Activated CD8-positive, alpha-beta memory T cell treated with anti-CD3 and anti-CD28 coated beads, Interleukin-2, amount 50 U/mL, for 4 hours (primary cell): ENCODE data around the gene GASK1A.
"Not testable (repeated sequence)": the region's sequence is repeated elsewhere in the genome, so short reads cannot be mapped to it uniquely, and the experiment has no call there.

Experiments
- DNase-seq: peaks from one replicate; pipeline ENCODE4 v3.0.0-alpha.2; 2020

The GASK1A gene

DNA sequence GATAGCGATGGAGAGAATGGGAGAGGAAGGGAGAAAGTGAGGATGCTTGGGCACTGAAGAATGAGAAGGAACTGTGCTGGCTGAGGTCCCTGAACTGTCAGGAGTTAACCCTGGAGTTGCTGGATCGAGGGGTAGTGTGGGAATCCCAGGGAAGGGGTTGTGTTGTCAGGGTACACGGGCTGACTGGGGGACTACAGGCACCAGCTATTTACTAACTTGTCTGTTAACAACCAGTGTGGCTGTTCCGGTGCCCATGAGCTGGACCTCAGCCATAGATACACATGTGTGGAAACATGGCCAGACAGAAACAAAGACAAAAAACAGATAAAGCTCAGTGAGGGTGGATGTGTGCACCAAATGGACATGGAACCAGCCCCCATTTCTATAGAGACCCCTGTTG lies 55.1 kb downstream of the GASK1A start:
- no peak for DNase-seq

DNA sequence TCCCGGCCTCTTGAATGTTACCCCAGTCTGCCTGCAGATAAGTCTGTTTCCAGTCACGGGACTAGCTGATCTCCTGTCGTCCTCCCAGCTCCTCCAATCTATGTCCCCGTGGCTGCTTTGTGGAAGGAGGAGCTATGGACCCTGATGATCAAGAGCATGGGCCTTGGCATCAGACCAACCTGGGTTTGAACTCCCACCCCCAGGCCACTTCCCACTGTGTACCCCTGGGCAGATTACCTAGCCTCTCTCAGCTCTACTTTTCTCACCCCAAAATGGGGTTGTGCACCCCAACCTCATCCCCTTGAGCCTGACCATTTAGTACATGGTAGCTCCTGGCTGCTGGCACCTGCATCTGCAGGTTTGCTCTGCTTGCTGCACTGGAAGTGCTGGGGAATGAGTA lies 55.8 kb downstream of the GASK1A start:
- DNase-seq: no peak

GRCh38 chr3:43035801-43036365 lies 56.8 kb downstream of the GASK1A start:
- no peak for DNase-seq

- DNase-seq: no peak
Measured at GRCh38 chr3:43036621-43037423, 57.7 kb downstream of the GASK1A start.

GRCh38 chr3:43038010-43038409 lies 58.9 kb downstream of the GASK1A start:
- no peak for DNase-seq

DNA sequence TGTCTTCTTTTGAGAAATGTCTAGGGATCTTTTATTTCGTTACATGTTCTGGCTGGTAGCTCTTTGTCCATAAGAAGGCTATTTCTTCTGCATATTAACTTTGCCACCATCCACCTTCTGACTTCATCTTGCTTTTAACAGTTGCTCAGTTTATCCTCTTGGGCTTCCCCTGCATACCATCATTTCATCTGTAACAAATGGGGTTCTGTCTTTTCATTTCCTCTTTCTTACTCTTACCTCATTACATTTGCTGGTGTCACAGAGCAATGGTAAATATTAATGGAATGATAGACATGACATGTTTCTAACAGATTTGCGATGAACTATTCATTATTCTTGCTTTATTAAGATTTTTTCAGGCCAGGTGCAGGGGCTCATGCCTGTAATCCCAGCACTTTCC lies 62.4 kb downstream of the GASK1A start:
- no peak for DNase-seq

DNA sequence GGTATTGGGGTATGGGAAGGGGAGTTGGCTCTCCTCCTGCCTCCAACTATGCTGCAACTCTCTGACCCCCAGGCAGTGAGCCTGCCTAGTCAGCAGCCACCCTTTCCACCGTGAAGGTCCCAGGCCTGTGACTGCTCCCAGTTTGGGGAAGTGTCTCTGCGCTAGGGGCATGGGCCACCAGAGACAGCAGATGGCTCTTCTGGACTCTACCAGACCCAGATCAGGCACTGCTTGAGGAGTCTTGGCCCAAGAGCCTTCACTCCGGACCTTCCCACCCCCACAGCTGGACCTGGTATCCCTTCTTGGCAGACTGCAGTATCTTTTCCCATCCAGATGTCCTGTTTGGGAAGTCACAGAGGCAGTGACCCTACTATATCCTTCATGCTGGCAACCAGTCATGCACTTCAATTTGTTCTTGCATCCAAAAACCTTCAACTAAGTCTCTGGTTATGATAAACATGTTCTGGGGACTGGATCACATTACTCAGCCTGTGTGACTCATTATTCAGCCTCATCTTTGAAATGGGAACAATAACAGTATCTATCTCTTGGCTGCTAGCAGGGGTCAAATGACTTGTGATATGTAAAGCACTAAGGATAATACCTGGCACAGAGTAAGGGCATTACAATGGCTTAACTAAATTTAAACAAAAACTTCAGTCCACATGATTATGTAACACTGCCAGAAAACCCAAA lies 64.1 kb downstream of the GASK1A start:
- DNase-seq: no peak

GRCh38 chr3:43043793-43044192 lies 64.7 kb downstream of the GASK1A start:
- DNase-seq: no peak

DNA sequence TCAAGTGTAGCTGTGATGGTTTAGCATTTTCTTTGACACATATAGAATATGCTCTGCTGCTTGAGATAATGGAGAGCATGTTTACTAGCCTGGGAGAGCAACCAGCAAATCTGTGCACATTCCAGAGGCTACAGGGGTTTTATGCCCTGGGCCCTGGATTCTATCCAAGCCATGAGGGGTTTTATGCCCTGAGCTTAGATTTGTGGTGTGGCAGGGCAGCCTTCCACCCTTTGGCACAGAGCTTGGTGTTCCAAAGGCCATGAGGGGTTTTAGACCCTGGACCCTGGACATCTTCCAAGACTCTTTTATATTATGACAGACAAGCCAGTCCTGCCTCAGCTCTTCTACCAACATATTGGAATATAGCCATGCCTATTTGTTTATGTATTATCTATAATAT lies 66.0 kb downstream of the GASK1A start:
- DNase-seq: not testable (repeated sequence)

DNA sequence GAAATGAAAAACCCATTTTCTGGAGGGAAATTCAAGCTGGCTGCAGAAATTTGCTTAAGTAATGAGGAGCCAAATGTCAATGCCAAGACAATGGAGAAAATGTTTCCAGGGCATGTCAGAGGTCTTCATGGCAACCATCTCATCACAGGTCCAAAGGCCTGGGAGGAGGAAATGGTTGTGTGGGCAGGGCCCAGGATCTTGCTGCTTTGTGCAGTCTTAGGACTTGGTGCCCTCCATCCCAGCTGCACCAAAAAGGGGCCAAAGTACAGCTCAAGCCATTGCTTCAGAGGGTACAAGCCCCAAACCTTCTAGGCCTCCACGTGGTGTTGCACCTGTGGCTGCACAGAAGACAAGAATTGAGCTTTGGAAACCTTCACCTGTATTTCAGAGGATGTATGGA lies 67.5 kb downstream of the GASK1A start:
- DNase-seq: no peak

DNA sequence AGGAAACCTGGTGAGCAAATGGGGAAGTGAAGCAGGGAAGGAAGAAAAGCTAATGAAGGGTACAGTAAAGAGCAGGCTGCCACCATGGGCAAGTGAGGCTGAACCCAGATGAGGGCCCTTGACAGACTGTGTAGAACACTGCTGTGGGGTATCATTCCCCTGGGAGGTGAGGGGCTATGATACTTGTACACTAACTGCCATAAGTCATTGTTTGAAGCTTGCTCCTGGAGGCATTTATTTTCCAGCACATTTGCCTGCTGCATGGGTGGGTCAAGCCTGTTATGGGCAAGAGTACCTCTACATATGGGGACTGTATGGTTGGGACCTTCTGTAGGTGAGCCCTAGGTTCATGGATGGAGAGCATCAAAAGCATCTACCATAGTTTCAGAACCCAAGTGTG lies 69.4 kb downstream of the GASK1A start:
- DNase-seq: no peak

DNA sequence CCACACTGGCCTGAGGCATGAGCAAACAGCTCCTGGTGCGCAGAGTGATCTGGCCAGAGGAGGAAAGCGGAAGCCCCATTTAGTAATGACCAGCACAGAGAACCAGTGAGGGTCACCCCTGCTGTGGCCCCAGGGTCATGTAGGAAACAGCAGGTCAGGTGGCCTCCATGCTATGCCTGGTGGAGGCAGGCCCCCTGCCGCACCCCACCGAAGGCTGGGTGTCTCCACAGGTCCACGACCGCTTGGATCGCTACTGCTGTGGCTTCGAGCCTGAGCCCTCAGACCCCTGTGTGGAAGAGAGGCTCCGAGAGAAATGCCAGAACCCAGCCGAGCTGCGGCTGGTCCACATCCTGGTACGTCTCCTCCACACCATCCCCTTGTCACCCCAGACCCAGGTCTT lies 74.2 kb downstream of the GASK1A start:
- DNase-seq: no peak

- no peak for DNase-seq
Measured at GRCh38 chr3:43054754-43055153, 75.6 kb downstream of the GASK1A start.

- DNase-seq: no peak
Measured at GRCh38 chr3:43055393-43055792, 76.3 kb downstream of the GASK1A start.

DNA sequence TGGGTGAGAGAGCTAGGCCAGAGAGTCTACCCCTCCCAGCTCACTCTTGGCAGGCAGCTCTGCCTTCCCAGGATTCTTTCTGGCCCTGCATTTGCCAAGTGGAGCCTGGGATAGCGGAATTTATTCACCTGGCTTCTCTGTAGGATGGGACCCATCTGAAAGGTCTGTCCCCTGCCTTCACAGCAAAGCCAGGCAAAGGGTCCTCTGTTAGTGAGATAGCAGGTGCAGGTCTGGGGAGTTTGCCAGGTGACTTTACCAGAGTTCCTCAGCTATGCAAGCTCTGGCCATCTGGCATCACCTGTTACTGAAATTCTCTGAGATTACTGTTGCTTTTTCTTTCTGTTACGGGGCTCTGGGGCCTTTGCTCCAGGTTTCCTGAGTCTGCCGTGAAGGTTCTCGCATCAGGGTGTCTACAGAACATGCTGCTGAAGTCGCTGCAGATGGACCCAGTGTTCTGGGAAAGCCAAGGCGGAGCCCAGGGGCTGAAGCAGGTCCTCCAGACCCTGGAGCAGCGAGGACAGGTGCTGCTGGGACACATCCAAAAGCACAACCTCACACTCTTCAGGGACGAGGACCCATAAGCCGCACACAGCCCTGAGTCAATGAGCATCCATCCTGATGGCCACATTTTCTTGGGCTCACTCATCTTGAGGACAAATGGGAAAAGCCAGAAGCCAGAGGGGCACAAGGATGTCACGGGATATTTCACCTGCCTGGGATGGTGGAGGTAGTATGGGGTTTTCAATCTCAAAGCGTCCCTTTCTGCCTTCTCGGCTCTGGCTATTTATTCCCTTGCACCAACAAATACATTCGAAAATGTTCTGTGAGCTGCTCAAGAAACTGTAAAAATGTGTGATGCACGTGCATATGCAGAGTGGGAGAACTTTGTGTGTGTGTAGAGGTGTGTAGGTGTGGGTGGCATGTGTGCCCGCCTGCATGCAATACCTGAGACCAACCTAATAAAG lies 77.0 kb downstream of the GASK1A start:
- DNase-seq: no peak

- no peak for DNase-seq
Measured at GRCh38 chr3:43059456-43059855, 80.3 kb downstream of the GASK1A start.

DNA sequence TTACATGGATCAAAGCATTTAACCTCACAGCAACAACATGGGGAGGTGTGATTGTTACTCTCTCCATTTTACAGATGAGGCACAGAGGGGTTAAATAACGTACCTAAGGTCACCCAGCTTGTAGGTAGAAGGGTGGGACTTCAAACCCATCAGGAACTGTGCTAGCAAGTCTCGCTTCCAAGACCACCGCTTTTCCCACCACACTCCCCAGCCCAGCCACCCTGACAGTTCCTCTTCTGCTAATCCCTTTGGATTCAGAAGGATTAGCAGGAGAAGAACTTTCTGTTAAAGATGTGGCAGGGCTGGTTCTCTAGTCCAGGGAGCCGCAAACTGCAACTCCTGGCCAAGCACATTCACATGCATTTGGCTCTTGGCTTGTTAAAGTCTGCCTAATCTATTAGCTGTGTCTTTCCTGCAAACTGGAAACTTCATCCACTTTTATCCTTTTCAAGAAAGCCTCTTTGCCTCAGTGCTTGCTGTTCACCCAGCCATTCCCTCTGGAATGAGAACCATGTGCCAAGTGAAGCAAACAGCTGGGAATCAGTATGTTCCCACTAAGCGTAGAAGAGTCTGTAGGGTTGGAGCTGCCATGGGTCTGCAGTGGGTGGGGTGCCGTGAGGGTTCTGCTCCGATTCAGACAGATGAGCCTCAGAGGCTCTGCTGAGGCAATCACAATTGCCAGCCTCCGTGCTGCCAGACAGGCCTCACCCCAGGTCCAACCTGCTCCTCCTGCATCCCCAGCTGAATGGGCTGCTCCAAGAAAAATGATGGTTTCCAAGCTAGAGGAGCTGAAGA lies 82.2 kb downstream of the GASK1A start:
- no peak for DNase-seq

DNA sequence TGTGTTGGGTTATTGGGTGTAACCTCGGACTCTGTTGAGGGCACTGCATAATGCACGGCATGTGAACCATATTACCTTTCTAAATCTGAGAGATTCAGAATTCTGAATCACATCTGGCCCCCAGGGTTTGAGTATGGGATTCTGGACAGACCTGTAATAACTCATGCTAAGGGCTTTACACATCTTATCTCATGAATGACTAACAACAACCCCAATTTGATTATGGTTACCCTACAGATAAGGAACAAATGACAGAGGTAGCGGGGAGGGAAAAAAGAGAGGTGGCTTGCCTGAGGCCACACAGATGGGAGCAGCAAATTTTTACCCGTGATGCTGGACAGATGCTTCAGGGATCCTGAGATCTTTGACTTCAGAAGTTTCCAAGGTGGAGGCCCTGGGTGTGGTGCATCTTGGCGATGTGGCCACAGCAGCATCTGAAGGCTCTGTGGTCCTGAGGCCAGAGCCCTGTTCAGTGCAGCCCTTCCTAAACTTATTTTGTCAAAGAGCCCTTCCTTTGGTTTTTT lies 83.0 kb downstream of the GASK1A start:
- DNase-seq: no peak

GRCh38 chr3:43062564-43063040 lies 83.5 kb downstream of the GASK1A start:
- DNase-seq: no peak

DNA sequence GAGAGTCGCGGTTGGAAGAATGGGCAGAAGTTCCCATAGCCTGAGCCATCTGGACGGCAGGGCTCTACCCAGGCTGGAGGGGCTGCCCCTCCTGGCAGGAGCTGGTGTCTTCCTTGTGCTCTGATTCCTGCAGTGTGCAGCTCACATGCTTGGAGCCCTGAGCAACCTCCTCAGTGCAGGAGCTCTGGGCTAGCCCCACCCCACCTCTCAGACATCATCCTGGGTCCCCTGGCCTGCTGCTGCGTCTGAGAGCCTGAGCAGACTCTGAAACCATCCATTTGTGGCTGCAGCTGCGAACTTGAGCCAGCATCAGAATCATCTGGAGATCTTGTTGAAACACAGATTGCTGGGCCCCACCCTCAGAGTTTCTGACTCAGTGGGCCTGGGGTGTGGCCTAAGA lies 84.0 kb downstream of the GASK1A start:
- no peak for DNase-seq

GRCh38 chr3:43070670-43071069 lies 91.6 kb downstream of the GASK1A start:
- DNase-seq: not testable (repeated sequence)
